DOHH2 (cell line): ENCODE measurements around the gene EAF1.
"Not testable (repeated sequence)": the region's sequence is repeated elsewhere in the genome, so short reads cannot be mapped to it uniquely, and the experiment has no call there.

Experiments used
- H3F3A ChIP-seq: fragments of 200-600 bp; sonication (generic), shearing (Covaris generic); 2 replicates; pipeline ENCODE4 v1.6.0; 2016; ENCODE audit warnings: antibody characterized with exemption, mild to moderate bottlenecking; ENCODE audit not compliant: control insufficient read depth, insufficient read depth
- H3K27ac ChIP-seq: fragments of 200-600 bp; sonication (generic); 2 replicates; pipeline ENCODE4 v1.5.1; 2014; ENCODE audit warnings: low read depth, mild to moderate bottlenecking, low read length, moderate library complexity
- H3K27me3 ChIP-seq: fragments of 200-600 bp; sonication (generic); 2 replicates; pipeline ENCODE4 v1.6.1; 2014; ENCODE audit warnings: mild to moderate bottlenecking, low read length, mixed read lengths; ENCODE audit not compliant: control insufficient read depth
- H3K36me3 ChIP-seq: fragments of 200-600 bp; sonication (generic); 2 replicates; pipeline ENCODE4 v1.6.1; 2014; ENCODE audit warnings: mild to moderate bottlenecking, low read length, moderate library complexity, mixed read lengths; ENCODE audit not compliant: control insufficient read depth
- H3K4me1 ChIP-seq: fragments of 200-600 bp; sonication (generic); 2 replicates; pipeline ENCODE4 v1.6.1; 2014; ENCODE audit warnings: mild to moderate bottlenecking, low read length, mixed read lengths; ENCODE audit not compliant: control insufficient read depth
- H3K4me2 ChIP-seq: fragments of 200-600 bp; sonication (generic); 2 replicates; pipeline ENCODE4 v1.6.0; 2014; ENCODE audit warnings: mild to moderate bottlenecking, low read length, moderate library complexity
- H3K4me3 ChIP-seq: fragments of 200-600 bp; sonication (generic); 2 replicates; pipeline ENCODE4 v1.5.1; 2014; ENCODE audit warnings: mild to moderate bottlenecking, low read length, mixed read lengths
- H3K79me2 ChIP-seq: fragments of 200-600 bp; sonication (generic); 2 replicates; pipeline ENCODE4 v1.6.1; 2014; ENCODE audit warnings: mild to moderate bottlenecking, low read length, mixed read lengths; ENCODE audit not compliant: control insufficient read depth
- H3K9me2 ChIP-seq: fragments of 200-600 bp; sonication (generic); replicated peaks from 2 replicates; pipeline ENCODE4 v1.6.1; 2014; ENCODE audit warnings: mild to moderate bottlenecking, low read length, mixed read lengths; ENCODE audit not compliant: control insufficient read depth
- H3K9me3 ChIP-seq: fragments of 200-600 bp; sonication (generic); 2 replicates; pipeline ENCODE4 v1.6.1; 2014; ENCODE audit warnings: antibody characterized with exemption, low read length, mixed read lengths; ENCODE audit not compliant: control insufficient read depth, insufficient read depth
- H4K20me1 ChIP-seq: fragments of 200-600 bp; sonication (generic); 2 replicates; pipeline ENCODE4 v1.6.0; 2014; ENCODE audit warnings: low read depth, mild to moderate bottlenecking, antibody characterized with exemption, low read length, moderate library complexity; ENCODE audit not compliant: control insufficient read depth, insufficient read depth
- CTCF ChIP-seq: fragments of 200-600 bp; sonication (generic); IDR thresholded peaks from one replicate; pipeline ENCODE4 v1.5.1; 2014; ENCODE audit warnings: antibody characterized with exemption, mild to moderate bottlenecking, low read depth, low read length; ENCODE audit not compliant: poor library complexity, severe bottlenecking
- EZH2phosphoT487 ChIP-seq: fragments of 200-600 bp; sonication (generic); IDR thresholded peaks from 2 replicates; pipeline ENCODE4 v1.6.1; 2017; ENCODE audit warnings: borderline replicate concordance, mild to moderate bottlenecking, antibody characterized with exemption, low read length, moderate library complexity, mixed read lengths

The EAF1 gene

DNA sequence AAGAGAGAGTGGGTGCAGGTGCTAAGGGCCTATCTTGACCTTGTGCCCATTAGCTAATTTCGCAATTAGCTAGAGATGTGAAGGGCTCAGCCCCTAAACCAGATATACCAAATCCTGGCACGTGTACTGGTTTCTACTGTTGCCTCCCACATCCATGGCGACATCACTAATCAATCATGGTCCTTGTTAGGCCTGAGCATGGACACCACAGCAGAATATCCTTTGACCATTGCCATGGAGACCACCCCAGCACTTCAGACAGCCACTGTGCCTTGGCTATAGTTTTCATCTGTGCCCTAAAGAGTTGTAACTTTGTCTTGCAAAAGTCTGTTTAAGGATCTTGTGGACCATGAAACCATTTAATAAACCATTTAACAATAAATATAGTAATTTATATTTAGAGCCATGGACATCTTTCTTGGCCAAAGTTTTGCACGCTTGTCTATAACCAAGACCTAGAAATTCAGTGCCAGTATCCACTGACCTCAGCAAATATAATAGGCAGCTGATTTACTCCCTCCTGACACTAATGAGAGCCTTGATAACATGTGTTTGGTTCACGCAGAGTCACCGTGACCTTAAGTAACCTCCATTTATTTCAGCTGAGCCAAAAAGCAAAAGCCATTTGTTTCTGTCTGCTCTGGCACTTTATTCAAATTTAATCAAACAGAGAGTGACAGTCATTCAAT lies 50.7 kb downstream of the EAF1 start:
- H3F3A ChIP-seq, result no peaks in the 10 kb centered on the region
- no peaks in the 10 kb centered on the region for H3K4me1 ChIP-seq
- H3K27me3 ChIP-seq, result no peaks in the 10 kb centered on the region
- H3K4me3 ChIP-seq, result no peak overlapping the region
- no peaks in the 10 kb centered on the region for H3K36me3 ChIP-seq
- no peak overlapping the region for H3K4me2 ChIP-seq
- H3K27ac ChIP-seq, result no peak overlapping the region
- TF ChIP-seq EZH2phosphoT487, result no peak
- no peak for TF ChIP-seq CTCF
- no peaks in the 10 kb centered on the region for H3K79me2 ChIP-seq
- no peaks in the 10 kb centered on the region for H3K9me3 ChIP-seq
- H3K9me2 ChIP-seq, result no peaks in the 10 kb centered on the region
- H4K20me1 ChIP-seq, result no peaks in the 10 kb centered on the region

DNA sequence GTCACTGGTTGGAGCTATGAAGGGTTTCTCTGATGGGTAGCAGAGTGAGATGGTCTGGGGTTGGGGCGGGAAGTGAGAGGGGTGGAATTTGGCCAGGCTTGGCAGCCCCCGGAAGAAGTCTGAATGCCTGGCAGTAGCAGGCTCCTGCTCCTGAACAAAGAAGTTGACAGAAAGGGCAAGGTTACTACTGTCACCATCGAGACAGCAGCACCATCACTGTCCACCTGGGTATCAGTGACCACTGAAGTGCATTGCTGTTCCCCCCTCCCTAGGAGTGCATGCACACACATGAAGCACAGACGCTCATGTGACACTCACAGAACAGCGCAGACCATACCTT lies 51.2 kb downstream of the EAF1 start:
- H3K36me3 ChIP-seq, result no peaks in the 10 kb centered on the region
- no peaks in the 10 kb centered on the region for H3K4me1 ChIP-seq
- TF ChIP-seq CTCF (no peak), EZH2phosphoT487 (no peak)
- no peaks in the 10 kb centered on the region for H4K20me1 ChIP-seq
- no peak overlapping the region for H3K4me3 ChIP-seq
- H3K27ac ChIP-seq, result no peak overlapping the region
- H3F3A ChIP-seq, result no peaks in the 10 kb centered on the region
- no peak overlapping the region for H3K4me2 ChIP-seq
- H3K79me2 ChIP-seq, result no peaks in the 10 kb centered on the region
- H3K9me2 ChIP-seq, result no peaks in the 10 kb centered on the region
- no peaks in the 10 kb centered on the region for H3K27me3 ChIP-seq
- no peaks in the 10 kb centered on the region for H3K9me3 ChIP-seq

DNA sequence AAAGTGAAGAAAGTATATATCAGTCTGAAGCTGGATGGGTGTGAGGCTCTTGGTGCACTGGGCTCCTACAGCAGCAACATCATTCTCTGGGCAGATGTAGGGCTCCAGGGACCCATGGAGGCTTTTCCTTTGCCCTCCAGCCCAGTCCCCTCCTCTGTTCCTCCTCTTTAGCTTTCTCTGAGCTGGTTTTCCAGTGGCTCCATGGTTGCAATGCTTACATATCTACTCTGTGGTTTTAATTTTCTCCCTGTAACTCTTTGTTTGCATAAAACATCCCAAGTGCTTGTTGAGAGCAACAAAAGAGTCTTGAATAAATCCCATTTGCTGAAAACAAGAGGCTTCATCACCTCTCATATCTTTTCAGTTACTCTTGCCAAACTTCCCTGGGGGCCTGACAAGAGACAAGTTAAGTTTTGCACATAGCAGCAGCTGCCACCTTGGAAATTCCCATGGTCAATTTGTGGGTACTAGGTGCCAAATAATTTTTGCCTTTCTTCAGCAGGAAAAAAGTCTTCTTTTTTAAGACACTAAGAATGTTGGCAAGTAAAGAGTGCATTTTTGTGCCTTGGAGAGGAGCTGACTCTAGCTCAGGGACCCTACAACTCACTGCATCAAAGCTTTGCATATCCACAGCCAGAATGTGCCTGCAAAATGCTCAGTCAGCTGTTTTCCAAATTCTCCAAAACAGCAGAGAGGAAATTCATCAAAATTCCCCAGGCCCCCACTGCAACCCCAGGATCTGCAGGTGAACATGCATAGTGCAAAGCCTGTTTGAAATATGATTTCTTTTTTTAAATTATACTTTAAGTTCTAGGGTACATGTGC lies 52.2 kb downstream of the EAF1 start:
- Histone ChIP-seq H3K4me2 (no peak overlapping the region), H3K4me3 (no peak overlapping the region), H3K9me3 (no peaks in the 10 kb centered on the region), H3K9me2 (no peaks in the 10 kb centered on the region), H3K27ac (no peak overlapping the region), H3F3A (no peaks in the 10 kb centered on the region), H3K79me2 (no peaks in the 10 kb centered on the region), H3K27me3 (no peaks in the 10 kb centered on the region), H3K4me1 (no peaks in the 10 kb centered on the region), H3K36me3 (no peaks in the 10 kb centered on the region), H4K20me1 (no peaks in the 10 kb centered on the region)
- TF ChIP-seq CTCF (no peak), EZH2phosphoT487 (no peak)

DNA sequence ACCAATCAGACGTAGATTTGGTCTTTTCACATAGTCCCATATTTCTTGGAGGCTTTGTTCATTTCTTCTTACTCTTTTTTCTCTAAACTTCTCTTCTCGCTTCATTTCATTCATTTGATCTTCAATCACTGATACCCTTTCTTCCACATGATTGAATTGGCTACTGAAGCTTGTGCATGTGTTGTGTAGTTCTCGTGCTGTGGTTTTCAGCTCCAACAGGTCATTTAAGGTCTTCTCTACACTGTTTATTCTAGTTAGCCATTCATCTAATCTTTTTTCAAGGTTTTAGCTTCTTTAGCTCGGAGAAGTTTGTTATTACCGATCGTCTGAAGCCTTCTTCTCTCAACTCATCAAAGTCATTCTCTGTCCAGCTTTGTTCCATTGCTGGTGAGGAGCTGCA lies 57.2 kb downstream of the EAF1 start:
- not testable (repeated sequence) for H4K20me1 ChIP-seq, H3K4me2 ChIP-seq, H3F3A ChIP-seq, H3K9me3 ChIP-seq, H3K27ac ChIP-seq, H3K36me3 ChIP-seq, H3K4me1 ChIP-seq, H3K9me2 ChIP-seq, H3K27me3 ChIP-seq, H3K79me2 ChIP-seq, H3K4me3 ChIP-seq
